ENCODE data around the gene NFATC4. TPM values are rescaled to one million over a fixed set of nuclear protein-coding genes. Genes with fewer than 3 reads are reported as not detected.
"Not testable (repeated sequence)": the region's sequence is repeated elsewhere in the genome, so short reads cannot be mapped to it uniquely, and the experiment has no call there.

The NFATC4 gene
- total RNA-seq, 4 donors from 2014 or later, result 58.6 to 132 (median 99.1) TPM

DNA sequence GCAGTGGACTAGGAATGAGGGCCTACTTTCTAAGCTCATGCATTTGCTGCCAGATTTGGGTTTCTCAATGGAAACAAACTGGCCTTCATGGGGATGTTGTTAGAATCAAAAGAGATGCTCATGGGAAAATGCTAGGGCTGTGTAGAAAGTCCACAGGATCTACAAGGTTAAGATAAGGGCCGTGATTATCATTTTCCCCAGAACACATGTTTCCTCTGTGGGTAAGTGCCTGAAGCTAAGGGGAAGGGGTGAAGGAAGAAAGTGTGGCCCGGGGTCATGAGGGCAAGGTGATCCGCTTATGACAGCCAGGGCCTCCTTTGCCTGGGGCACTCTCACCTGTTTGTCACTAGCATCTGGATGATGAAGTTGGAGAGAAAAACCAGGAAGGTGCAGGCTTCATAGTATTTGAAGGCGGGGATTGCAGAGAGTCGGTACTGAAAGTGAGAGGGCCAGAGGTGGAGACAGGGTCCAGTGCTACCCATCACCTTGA is 42.9 kb upstream of the NFATC4 start:
- no peak for DNase-seq (ENCODE audit: low spot score in 2 of 2)
- Histone ChIP-seq H3K9me3 (no peaks in the 10 kb centered on the region), H3K4me3 (no peak overlapping the region), H3K4me1 (peaks cover 0 to 10% (median 0%) of the 10 kb centered on the region in 4 donors), H3K27ac (no peak overlapping the region), H3K36me3 (no peaks in the 10 kb centered on the region), H3K27me3 (peaks cover 0 to 12% of the 10 kb centered on the region in 2 donors)
- WGBS, 2 donors, result 81 to 88% methylated on average over 5 of the region's 5 CpGs
- TF ChIP-seq EP300 (IDR thresholded peaks at IDR 0.05), result no peak
- TF ChIP-seq, protein P1, sequence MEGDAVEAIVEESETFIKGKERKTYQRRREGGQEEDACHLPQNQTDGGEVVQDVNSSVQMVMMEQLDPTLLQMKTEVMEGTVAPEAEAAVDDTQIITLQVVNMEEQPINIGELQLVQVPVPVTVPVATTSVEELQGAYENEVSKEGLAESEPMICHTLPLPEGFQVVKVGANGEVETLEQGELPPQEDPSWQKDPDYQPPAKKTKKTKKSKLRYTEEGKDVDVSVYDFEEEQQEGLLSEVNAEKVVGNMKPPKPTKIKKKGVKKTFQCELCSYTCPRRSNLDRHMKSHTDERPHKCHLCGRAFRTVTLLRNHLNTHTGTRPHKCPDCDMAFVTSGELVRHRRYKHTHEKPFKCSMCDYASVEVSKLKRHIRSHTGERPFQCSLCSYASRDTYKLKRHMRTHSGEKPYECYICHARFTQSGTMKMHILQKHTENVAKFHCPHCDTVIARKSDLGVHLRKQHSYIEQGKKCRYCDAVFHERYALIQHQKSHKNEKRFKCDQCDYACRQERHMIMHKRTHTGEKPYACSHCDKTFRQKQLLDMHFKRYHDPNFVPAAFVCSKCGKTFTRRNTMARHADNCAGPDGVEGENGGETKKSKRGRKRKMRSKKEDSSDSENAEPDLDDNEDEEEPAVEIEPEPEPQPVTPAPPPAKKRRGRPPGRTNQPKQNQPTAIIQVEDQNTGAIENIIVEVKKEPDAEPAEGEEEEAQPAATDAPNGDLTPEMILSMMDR (IDR thresholded peaks at IDR 0.05), result no peak
- no peak for TF ChIP-seq POLR2A (IDR thresholded peaks at IDR 0.05)

DNA sequence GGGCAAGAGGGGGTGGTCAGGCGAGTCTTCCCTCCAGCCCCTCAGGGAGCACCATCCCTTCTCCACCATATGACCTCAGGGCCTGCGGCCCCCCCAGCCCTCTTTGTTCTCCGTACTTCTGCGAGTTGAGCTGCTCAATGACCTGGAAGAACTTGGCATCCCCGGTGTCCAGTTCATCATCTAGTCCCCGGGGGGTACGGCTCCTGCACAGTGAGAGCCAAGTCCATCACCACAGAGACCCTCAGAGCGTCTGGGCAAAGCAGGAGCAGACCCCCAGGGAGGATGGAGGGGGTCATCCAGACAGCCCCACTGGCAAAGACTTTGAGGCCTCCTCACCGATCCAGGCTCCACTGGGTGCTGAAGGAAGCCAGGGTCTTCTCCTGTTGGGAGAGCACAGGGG is 42.0 kb upstream of the NFATC4 start:
- H3K4me1 ChIP-seq, result peaks cover 0 to 10% (median 0%) of the 10 kb centered on the region in 4 donors
- no peaks in the 10 kb centered on the region for H3K36me3 ChIP-seq
- H3K9me3 ChIP-seq, result no peaks in the 10 kb centered on the region
- no peak overlapping the region for H3K27ac ChIP-seq
- H3K4me3 ChIP-seq, result no peak overlapping the region
- TF ChIP-seq EP300 (IDR thresholded peaks at IDR 0.05), result no peak
- no peak for TF ChIP-seq POLR2A (IDR thresholded peaks at IDR 0.05)
- TF ChIP-seq, protein P1 (IDR thresholded peaks at IDR 0.05), result no peak
- 60 to 67% methylated on average over 9 of the region's 9 CpGs for WGBS, 2 donors
- peaks cover 0 to 5% of the 10 kb centered on the region in 2 donors for H3K27me3 ChIP-seq
- DNase-seq (ENCODE audit: low spot score in 2 of 2), result no peak

DNA sequence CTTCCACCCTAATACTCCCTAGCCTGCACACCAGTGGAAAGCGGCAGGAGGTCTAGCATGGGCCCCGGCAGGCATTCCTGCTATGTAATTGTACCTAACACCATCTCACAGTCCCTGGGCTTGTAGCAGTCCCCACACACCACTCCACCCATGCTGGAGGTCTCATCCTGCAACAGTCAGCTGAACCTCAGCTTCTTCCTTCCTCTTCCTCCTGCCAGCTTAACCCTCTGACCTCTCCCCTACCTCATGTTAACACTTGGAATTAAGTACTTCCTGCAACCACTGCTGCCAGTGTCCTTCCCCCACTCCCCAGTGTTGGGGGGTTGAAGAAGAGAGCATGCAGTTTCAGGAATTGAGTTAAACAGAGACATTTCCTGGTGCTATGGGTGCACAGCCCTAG is 40.7 kb upstream of the NFATC4 start:
- H3K9me3 ChIP-seq, result no peaks in the 10 kb centered on the region
- H3K36me3 ChIP-seq, result no peaks in the 10 kb centered on the region
- 67 to 73% methylated on average over 2 of the region's 2 CpGs for WGBS, 2 donors
- H3K4me3 ChIP-seq, result no peak overlapping the region
- DNase-seq (ENCODE audit: low spot score in 2 of 2), result no peak
- peaks cover 0 to 17% (median 3%) of the 10 kb centered on the region in 4 donors for H3K4me1 ChIP-seq
- H3K27ac ChIP-seq, result no peak overlapping the region
- peaks cover 0 to under 1% of the 10 kb centered on the region in 2 donors for H3K27me3 ChIP-seq
- TF ChIP-seq POLR2A (IDR thresholded peaks at IDR 0.05), result no peak
- TF ChIP-seq, protein P1 (IDR thresholded peaks at IDR 0.05), result no peak
- TF ChIP-seq EP300 (IDR thresholded peaks at IDR 0.05), result no peak

DNA sequence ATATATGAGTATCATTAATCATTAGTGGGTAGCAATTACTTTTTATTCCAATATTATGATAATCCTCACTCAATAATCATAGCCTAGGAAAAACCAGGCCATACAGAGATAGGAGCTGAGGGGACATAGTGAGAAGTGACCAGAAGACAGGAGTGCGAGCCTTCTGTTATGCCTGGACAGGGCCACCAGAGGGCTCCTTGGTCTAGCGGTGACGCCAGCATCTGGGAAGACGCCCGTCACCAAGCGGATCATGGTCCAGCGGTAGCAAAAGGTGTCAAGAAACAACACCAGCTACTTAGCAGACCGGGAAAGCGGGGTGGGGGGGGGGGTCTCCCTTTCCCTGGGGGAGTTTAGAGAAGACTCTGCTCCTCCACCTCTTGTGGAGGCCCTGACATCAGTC is 40.1 kb upstream of the NFATC4 start:
- DNase-seq (ENCODE audit: low spot score in 2 of 2), result peak in 1 of 2 donors; percentile 54
- H3K27ac ChIP-seq, H3K9me3 ChIP-seq, H3K36me3 ChIP-seq, H3K4me3 ChIP-seq, H3K27me3 ChIP-seq: not testable (repeated sequence)
- TF ChIP-seq, protein P1 (IDR thresholded peaks at IDR 0.05), result peak; percentile 54 to 67 (median 59)
- peaks cover 0 to 23% (median 9%) of the 10 kb centered on the region in 4 donors for H3K4me1 ChIP-seq
- 2 to 3% methylated on average over 8 to 9 of the region's 9 CpGs for WGBS, 2 donors

DNA sequence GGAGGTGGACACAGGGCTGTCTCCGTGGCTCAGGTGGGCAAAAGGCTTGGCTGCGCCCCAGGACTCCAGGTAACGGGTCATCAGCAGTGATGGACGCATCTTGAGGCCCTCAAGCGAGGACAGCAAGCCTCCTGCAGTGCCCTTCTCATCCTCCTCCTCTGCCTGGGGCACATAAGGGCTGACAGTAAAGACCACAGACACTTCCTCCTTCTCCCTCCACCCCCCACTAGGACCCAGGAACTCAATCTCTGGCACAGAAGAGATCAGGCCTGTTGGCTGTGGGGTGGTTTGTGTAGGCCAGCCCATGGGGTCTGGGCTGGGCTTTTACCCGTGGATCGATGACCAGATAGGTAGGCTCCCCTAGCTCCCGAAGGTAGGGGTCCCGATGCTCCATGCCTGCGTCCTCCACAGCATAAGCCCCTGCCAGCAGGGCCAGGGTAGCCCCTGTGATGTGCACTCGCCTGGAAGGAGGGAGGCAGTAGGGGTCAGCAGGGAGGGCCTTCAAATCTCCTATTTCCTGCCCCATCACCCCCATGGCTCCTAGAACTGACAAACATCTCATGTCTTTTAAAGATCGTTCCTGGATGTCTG is 38.8 kb upstream of the NFATC4 start:
- Histone ChIP-seq H3K9me3 (no peaks in the 10 kb centered on the region), H3K27me3 (peaks cover 0 to 19% of the 10 kb centered on the region in 2 donors), H3K4me3 (no peak overlapping the region), H3K36me3 (no peaks in the 10 kb centered on the region), H3K27ac (peak overlapping the region in 1 of 4 donors; percentile 1), H3K4me1 (peaks cover 0 to 36% (median 20%) of the 10 kb centered on the region in 4 donors)
- WGBS, 2 donors, result 83 to 85% methylated on average over 12 of the region's 12 CpGs
- no peak for TF ChIP-seq POLR2A (IDR thresholded peaks at IDR 0.05)
- TF ChIP-seq, protein P1 (IDR thresholded peaks at IDR 0.05), result no peak
- TF ChIP-seq EP300 (IDR thresholded peaks at IDR 0.05), result no peak
- no peak for DNase-seq (ENCODE audit: low spot score in 2 of 2)

Measured in tibial nerve (tissue), 4 donors.